Endothelial cell (in vitro differentiated cells): ENCODE data around the gene SLIT1. TPM values are rescaled to one million over a fixed set of nuclear protein-coding genes. Genes with fewer than 3 reads are reported as not detected.

Experiments used
- DNase-seq: peaks from one replicate; pipeline ENCODE4 v3.0.0; 2021; ENCODE audit warnings: low spot score
- H3K27ac Mint-ChIP-seq: one replicate; pipeline ENCODE4 v1.8.0; 2021; ENCODE audit warnings: mixed read lengths, inconsistent platforms; ENCODE audit not compliant: unreplicated experiment
- H3K27me3 Mint-ChIP-seq: one replicate; pipeline ENCODE4 v1.8.0; 2021; ENCODE audit warnings: mild to moderate bottlenecking, moderate library complexity, mixed read lengths, inconsistent platforms; ENCODE audit not compliant: unreplicated experiment
- H3K36me3 Mint-ChIP-seq: one replicate; pipeline ENCODE4 v1.8.0; 2021; ENCODE audit warnings: mild to moderate bottlenecking, low read depth, mixed read lengths, inconsistent platforms; ENCODE audit not compliant: unreplicated experiment
- H3K4me1 Mint-ChIP-seq: one replicate; pipeline ENCODE4 v1.8.0; 2021; ENCODE audit warnings: mild to moderate bottlenecking, mixed read lengths, inconsistent platforms; ENCODE audit not compliant: unreplicated experiment
- H3K4me3 Mint-ChIP-seq: one replicate; pipeline ENCODE4 v1.8.0; 2021; ENCODE audit warnings: mild to moderate bottlenecking, mixed read lengths, inconsistent platforms; ENCODE audit not compliant: unreplicated experiment
- H3K9me3 Mint-ChIP-seq: one replicate; pipeline ENCODE4 v1.8.0; 2021; ENCODE audit warnings: mixed read lengths, inconsistent platforms; ENCODE audit not compliant: unreplicated experiment
- CTCF ChIP-seq: fragments of 200-600 bp; sonication (generic); IDR thresholded peaks from one replicate; pipeline ENCODE4 v1.5.0; 2021; ENCODE audit warnings: antibody characterized with exemption; ENCODE audit not compliant: unreplicated experiment
- total RNA-seq: library from RNA; stranded (reverse); fragmentation: NEBNext Ultra II Directional; extraction: Animal tissue kit (Norgen Biotek cat#: 25700); gene quantifications from one replicate; pipeline ENCODE4 v1.2.1, GENCODE V29; 2021; ENCODE audit not compliant: unreplicated experiment

Gene SLIT1
- total RNA-seq, 1 donor from 2014 or later = 0.54 TPM

DNA sequence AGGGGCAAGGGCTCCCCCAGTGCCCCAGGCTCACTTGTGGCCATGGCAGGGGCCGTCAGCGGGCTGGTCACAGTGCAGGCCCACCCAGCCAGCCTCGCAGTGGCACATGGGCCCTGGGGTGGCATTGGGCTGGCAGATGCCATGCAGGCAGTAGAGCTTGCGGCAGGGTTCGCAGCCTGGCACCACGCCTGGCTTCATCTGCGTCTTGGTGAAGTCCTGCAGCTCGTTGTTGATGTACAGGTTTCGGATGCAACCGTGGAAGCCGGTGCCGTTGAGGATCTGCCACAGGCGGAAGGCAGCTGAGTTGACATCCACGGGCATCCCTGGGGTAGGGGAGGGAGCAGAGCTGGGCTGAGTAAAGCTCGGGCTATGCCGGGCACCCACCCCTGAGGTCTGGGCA lies 183.1 kb downstream of the SLIT1 start:
- no peak for TF ChIP-seq CTCF
- no peak for DNase-seq

DNA sequence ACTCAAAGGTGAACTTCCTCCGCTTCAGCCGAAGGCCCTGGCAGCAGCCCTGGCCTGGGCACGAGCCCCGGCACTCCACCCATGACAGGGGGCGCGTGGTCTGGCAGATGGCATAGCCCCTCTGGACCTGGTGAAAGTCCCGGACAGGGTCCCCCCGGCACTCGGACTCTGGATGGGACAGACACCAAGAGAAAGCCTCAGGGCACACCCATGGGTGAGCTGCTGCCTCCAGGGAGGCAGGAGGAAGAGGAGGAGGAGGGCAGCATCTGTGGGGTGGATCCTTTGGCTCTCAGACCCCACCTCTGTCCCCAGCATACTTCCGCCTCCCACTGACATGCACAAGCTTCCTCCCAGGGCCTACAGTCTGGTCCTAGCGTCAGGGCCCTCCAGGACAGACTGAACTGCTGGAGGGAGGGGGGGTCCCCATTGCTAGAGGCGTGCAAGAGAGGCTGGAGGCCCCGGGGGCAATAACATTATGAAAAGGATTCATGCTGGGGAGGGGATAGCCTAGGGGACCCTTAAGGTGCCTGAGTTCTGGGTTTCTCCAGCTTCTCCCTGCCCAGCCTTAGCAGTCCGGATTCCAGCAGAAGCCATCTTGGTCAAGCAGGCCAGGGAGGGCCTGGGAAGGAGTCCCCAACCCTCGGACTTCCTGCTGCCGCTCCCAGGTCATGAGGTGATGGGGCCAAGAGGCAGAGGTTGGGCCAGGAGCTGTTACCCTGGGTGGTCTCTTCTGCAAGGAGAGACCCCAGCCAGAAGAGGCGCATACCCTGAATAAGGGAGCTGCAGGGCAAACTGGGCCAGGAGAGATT lies 184.4 kb downstream of the SLIT1 start:
- Mint-ChIP-seq H3K9me3 (no peaks in the 10 kb centered on the region), H3K4me1 (peaks cover 11% of the 10 kb centered on the region), H3K4me3 (no peak overlapping the region), H3K27ac (no peak overlapping the region), H3K36me3 (no peaks in the 10 kb centered on the region), H3K27me3 (peaks cover 8% of the 10 kb centered on the region)
- no peak for TF ChIP-seq CTCF
- DNase-seq = no peak

More for the DNA sequence above, 183.1 kb downstream of the SLIT1 start:
- Mint-ChIP-seq H3K27me3 (peaks cover 8% of the 10 kb centered on the region), H3K36me3 (no peaks in the 10 kb centered on the region), H3K27ac (no peak overlapping the region), H3K4me1 (peaks cover 2% of the 10 kb centered on the region), H3K4me3 (no peak overlapping the region), H3K9me3 (no peaks in the 10 kb centered on the region)

- H3K27ac Mint-ChIP-seq = no peak overlapping the region
- DNase-seq = peak; percentile 51
- no peaks in the 10 kb centered on the region for H3K36me3 Mint-ChIP-seq
- H3K27me3 Mint-ChIP-seq = peaks cover 8% of the 10 kb centered on the region
- H3K9me3 Mint-ChIP-seq = no peaks in the 10 kb centered on the region
- no peak overlapping the region for H3K4me3 Mint-ChIP-seq
- TF ChIP-seq CTCF = no peak
- peaks cover 19% of the 10 kb centered on the region for H3K4me1 Mint-ChIP-seq
These were observed 185.1 kb downstream of the SLIT1 start for GRCh38 chr10:97000487-97001182.

GRCh38 chr10:96999987-97000386 lies 185.8 kb downstream of the SLIT1 start:
- H3K36me3 Mint-ChIP-seq = no peaks in the 10 kb centered on the region

More at GRCh38 chr10:96999987-97000386, 185.8 kb downstream of the SLIT1 start:
- Mint-ChIP-seq H3K27ac (no peak overlapping the region), H3K4me3 (no peak overlapping the region), H3K4me1 (peaks cover 22% of the 10 kb centered on the region), H3K27me3 (peaks cover 5% of the 10 kb centered on the region), H3K9me3 (no peaks in the 10 kb centered on the region)
- DNase-seq = no peak
- no peak for TF ChIP-seq CTCF
